Measurements from ENCODE around the gene GSDME.

DNA sequence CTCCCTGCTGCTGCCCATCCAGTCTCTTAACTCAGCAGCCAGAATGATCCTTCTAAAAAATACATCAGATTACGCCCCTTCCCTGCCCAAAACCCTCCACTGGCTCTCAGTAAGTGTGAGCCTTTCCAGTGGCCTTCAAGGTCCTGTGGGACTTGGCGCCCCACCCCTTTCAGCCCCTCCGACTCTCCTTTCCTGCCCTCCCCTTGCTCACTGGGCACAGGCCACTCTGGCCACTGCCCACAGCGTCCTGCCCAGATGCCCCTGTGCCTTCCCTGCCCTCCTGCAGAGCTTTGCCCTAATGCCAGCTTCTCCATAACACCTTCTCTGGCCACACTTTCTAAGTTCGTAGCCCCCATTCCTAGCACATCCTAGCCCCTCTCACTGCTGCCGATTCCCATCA, 13.8 kb downstream of the GSDME start:
- TF ChIP-seq, protein P1, sequence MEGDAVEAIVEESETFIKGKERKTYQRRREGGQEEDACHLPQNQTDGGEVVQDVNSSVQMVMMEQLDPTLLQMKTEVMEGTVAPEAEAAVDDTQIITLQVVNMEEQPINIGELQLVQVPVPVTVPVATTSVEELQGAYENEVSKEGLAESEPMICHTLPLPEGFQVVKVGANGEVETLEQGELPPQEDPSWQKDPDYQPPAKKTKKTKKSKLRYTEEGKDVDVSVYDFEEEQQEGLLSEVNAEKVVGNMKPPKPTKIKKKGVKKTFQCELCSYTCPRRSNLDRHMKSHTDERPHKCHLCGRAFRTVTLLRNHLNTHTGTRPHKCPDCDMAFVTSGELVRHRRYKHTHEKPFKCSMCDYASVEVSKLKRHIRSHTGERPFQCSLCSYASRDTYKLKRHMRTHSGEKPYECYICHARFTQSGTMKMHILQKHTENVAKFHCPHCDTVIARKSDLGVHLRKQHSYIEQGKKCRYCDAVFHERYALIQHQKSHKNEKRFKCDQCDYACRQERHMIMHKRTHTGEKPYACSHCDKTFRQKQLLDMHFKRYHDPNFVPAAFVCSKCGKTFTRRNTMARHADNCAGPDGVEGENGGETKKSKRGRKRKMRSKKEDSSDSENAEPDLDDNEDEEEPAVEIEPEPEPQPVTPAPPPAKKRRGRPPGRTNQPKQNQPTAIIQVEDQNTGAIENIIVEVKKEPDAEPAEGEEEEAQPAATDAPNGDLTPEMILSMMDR (tag by site-specific recombination; IDR thresholded peaks at IDR 0.05) = no peak
- no peak for TF ChIP-seq ZNF239 (tag by site-specific recombination; IDR thresholded peaks at IDR 0.05)
- TF ChIP-seq ZNF2 (tag by site-specific recombination; IDR thresholded peaks at IDR 0.05) = no peak
- no peak for TF ChIP-seq ZNF266 (tag by site-specific recombination; IDR thresholded peaks at IDR 0.05; ENCODE audit: low read depth)
- TF ChIP-seq ZNF777 (tag by site-specific recombination; IDR thresholded peaks at IDR 0.05; ENCODE audit: borderline replicate concordance) = no peak
- no peak for TF ChIP-seq ZSCAN30 (tag by site-specific recombination; IDR thresholded peaks at IDR 0.05)
- no peak for TF ChIP-seq RBAK (tag by site-specific recombination; IDR thresholded peaks at IDR 0.05)
- TF ChIP-seq, protein P2, sequence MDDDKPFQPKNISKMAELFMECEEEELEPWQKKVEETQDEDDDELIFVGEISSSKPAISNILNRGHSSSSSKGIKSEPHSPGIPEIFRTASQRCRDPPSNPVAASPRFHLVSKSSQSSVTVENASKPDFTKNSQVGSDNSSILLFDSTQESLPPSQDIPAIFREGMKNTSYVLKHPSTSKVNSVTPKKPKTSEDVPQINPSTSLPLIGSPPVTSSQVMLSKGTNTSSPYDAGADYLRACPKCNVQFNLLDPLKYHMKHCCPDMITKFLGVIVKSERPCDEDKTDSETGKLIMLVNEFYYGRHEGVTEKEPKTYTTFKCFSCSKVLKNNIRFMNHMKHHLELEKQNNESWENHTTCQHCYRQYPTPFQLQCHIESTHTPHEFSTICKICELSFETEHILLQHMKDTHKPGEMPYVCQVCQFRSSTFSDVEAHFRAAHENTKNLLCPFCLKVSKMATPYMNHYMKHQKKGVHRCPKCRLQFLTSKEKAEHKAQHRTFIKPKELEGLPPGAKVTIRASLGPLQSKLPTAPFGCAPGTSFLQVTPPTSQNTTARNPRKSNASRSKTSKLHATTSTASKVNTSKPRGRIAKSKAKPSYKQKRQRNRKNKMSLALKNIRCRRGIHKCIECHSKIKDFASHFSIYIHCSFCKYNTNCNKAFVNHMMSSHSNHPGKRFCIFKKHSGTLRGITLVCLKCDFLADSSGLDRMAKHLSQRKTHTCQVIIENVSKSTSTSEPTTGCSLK (tag by site-specific recombination; IDR thresholded peaks at IDR 0.05) = no peak
- TF ChIP-seq SP3 (tag by site-specific recombination; IDR thresholded peaks at IDR 0.05) = no peak
- TF ChIP-seq ZNF792 (tag by site-specific recombination; IDR thresholded peaks at IDR 0.05) = no peak

Measured in HEK293 (cell line).